Nephron (organoid): ENCODE results near the gene NKX2-2.
"Not testable (repeated sequence)": the region's sequence is repeated elsewhere in the genome, so short reads cannot be mapped to it uniquely, and the experiment has no call there.

ENCODE experiments used
- H3K27ac Mint-ChIP-seq, 3 experiments: 2 replicates each; pipeline ENCODE4 v1.8.0; 2020; ENCODE audit warnings: mixed read lengths in 3 of 3, mild to moderate bottlenecking in 2 of 3, moderate library complexity in 1 of 3
- H3K27me3 Mint-ChIP-seq: 2 replicates; pipeline ENCODE4 v1.8.0; 2021; ENCODE audit warnings: low read depth, mild to moderate bottlenecking, moderate library complexity, mixed read lengths
- H3K36me3 Mint-ChIP-seq: 2 replicates; pipeline ENCODE4 v1.8.0; 2020; ENCODE audit warnings: low read depth, mixed read lengths
- H3K4me1 Mint-ChIP-seq: 2 replicates; pipeline ENCODE4 v1.8.0; 2020; ENCODE audit warnings: mixed read lengths
- H3K4me3 Mint-ChIP-seq, 3 experiments: 2 replicates each; pipeline ENCODE4 v1.8.0; 2020; ENCODE audit warnings: mild to moderate bottlenecking in 3 of 3, mixed read lengths in 3 of 3, moderate library complexity in 2 of 3
- H3K9me3 Mint-ChIP-seq: 2 replicates; pipeline ENCODE4 v1.8.0; 2020; ENCODE audit warnings: mixed read lengths
- CTCF ChIP-seq, 3 experiments: fragments of 200-600 bp; sonication (generic); IDR thresholded peaks; one replicate each; pipeline ENCODE4 v1.5.0; 2021; ENCODE audit warnings: antibody characterized with exemption in 3 of 3; ENCODE audit not compliant: unreplicated experiment in 3 of 3

Gene NKX2-2

GRCh38 chr20:21498195-21498594 lies 15.7 kb downstream of the NKX2-2 start:
- no peak for TF ChIP-seq CTCF (IDR thresholded peaks at IDR 0.05; ENCODE audit: unreplicated experiment in 3 of 3)
- no peaks in the 10 kb centered on the region for H3K4me1 Mint-ChIP-seq
- H3K9me3 Mint-ChIP-seq = no peaks in the 10 kb centered on the region
- no peaks in the 10 kb centered on the region for H3K36me3 Mint-ChIP-seq
- H3K27me3 Mint-ChIP-seq = peaks cover 78% of the 10 kb centered on the region
- no peak overlapping the region for H3K4me3 Mint-ChIP-seq
- no peak overlapping the region for H3K27ac Mint-ChIP-seq

- Mint-ChIP-seq H3K4me1 (no peaks in the 10 kb centered on the region), H3K9me3 (no peaks in the 10 kb centered on the region), H3K4me3 (no peak overlapping the region), H3K36me3 (no peaks in the 10 kb centered on the region), H3K27me3 (peaks cover 77% of the 10 kb centered on the region), H3K27ac (no peak overlapping the region)
- no peak for TF ChIP-seq CTCF (IDR thresholded peaks at IDR 0.05; ENCODE audit: unreplicated experiment in 3 of 3)
Observed at GRCh38 chr20:21496452-21496851, 17.4 kb downstream of the NKX2-2 start.

- Mint-ChIP-seq H3K4me1 (no peaks in the 10 kb centered on the region), H3K27ac (no peak overlapping the region), H3K4me3 (no peak overlapping the region), H3K27me3 (peaks cover 76% of the 10 kb centered on the region), H3K36me3 (no peaks in the 10 kb centered on the region), H3K9me3 (no peaks in the 10 kb centered on the region)
- no peak for TF ChIP-seq CTCF (IDR thresholded peaks at IDR 0.05; ENCODE audit: unreplicated experiment in 3 of 3)
Observed at GRCh38 chr20:21493049-21493448, 20.8 kb downstream of the NKX2-2 start.

GRCh38 chr20:21490105-21490504 lies 23.8 kb downstream of the NKX2-2 start:
- Mint-ChIP-seq H3K9me3 (peaks cover 2% of the 10 kb centered on the region), H3K27ac (no peak overlapping the region), H3K27me3 (peaks cover 62% of the 10 kb centered on the region), H3K36me3 (no peaks in the 10 kb centered on the region), H3K4me1 (no peaks in the 10 kb centered on the region), H3K4me3 (no peak overlapping the region)
- peak in 2 of 3 experiments; percentile 18 to 20 for TF ChIP-seq CTCF (IDR thresholded peaks at IDR 0.05; ENCODE audit: unreplicated experiment in 3 of 3)

GRCh38 chr20:21480144-21480543 lies 33.7 kb downstream of the NKX2-2 start:
- H3K36me3 Mint-ChIP-seq, H3K4me3 Mint-ChIP-seq, H3K4me1 Mint-ChIP-seq, H3K27ac Mint-ChIP-seq: not testable (repeated sequence)
- peaks cover 13% of the 10 kb centered on the region for H3K27me3 Mint-ChIP-seq
- peaks cover 17% of the 10 kb centered on the region for H3K9me3 Mint-ChIP-seq

- Mint-ChIP-seq H3K4me3 (no peak overlapping the region), H3K27ac (no peak overlapping the region), H3K36me3 (no peaks in the 10 kb centered on the region), H3K9me3 (peaks cover 7% of the 10 kb centered on the region), H3K4me1 (no peaks in the 10 kb centered on the region), H3K27me3 (peaks cover 10% of the 10 kb centered on the region)
- no peak for TF ChIP-seq CTCF (IDR thresholded peaks at IDR 0.05; ENCODE audit: unreplicated experiment in 3 of 3)
Observed at GRCh38 chr20:21465799-21466198, 48.1 kb downstream of the NKX2-2 start.
